Endodermal cell (in vitro differentiated cells): Measurements from ENCODE around the gene RPE65. TPM values are rescaled to one million over a fixed set of nuclear protein-coding genes. Genes with fewer than 3 reads are reported as not detected.

Experiments
- DNase-seq: peaks from one replicate; pipeline ENCODE4 v3.0.0-alpha.2; 2017
- H3K27ac ChIP-seq: 2 replicates; pipeline ENCODE4 v1.5.1; 2013; ENCODE audit warnings: mild to moderate bottlenecking, low read depth, low read length, moderate library complexity
- H3K27me3 ChIP-seq: 2 replicates; pipeline ENCODE4 v1.6.1; 2013; ENCODE audit warnings: mild to moderate bottlenecking, low read length, moderate library complexity; ENCODE audit not compliant: insufficient read depth, control insufficient read depth, poor library complexity, severe bottlenecking
- H3K36me3 ChIP-seq: 2 replicates; pipeline ENCODE4 v1.7.0; 2013; ENCODE audit warnings: mild to moderate bottlenecking, low read length, moderate library complexity; ENCODE audit not compliant: control insufficient read depth, insufficient read depth
- H3K4me1 ChIP-seq: one replicate; pipeline ENCODE4 v1.7.0; 2013; ENCODE audit warnings: low read length; ENCODE audit not compliant: control insufficient read depth, insufficient read depth
- H3K4me3 ChIP-seq: 2 replicates; pipeline ENCODE4 v1.5.1; 2013; ENCODE audit warnings: mild to moderate bottlenecking, low read length, moderate library complexity
- H3K9ac ChIP-seq: 2 replicates; pipeline ENCODE4 v1.6.1; 2013; ENCODE audit warnings: mild to moderate bottlenecking, low read length, moderate library complexity; ENCODE audit not compliant: poor library complexity, severe bottlenecking; ENCODE audit errors: extremely low read depth
- H3K9me3 ChIP-seq: 2 replicates; pipeline ENCODE4 v1.6.1; 2013; ENCODE audit warnings: mild to moderate bottlenecking, low read length, moderate library complexity; ENCODE audit not compliant: control insufficient read depth
- H3K27ac Mint-ChIP-seq: 2 replicates; pipeline ENCODE4 v1.8.0; 2020; ENCODE audit warnings: mixed read lengths
- H3K27me3 Mint-ChIP-seq: 2 replicates; pipeline ENCODE4 v1.8.0; 2021; ENCODE audit warnings: mild to moderate bottlenecking, mixed read lengths; ENCODE audit not compliant: insufficient read depth
- H3K36me3 Mint-ChIP-seq: 2 replicates; pipeline ENCODE4 v1.8.0; 2020; ENCODE audit warnings: low read depth, mixed read lengths
- H3K4me1 Mint-ChIP-seq: 2 replicates; pipeline ENCODE4 v1.8.0; 2020; ENCODE audit warnings: mixed read lengths
- H3K4me3 Mint-ChIP-seq: 2 replicates; pipeline ENCODE4 v1.8.0; 2020; ENCODE audit warnings: mild to moderate bottlenecking, moderate library complexity, mixed read lengths
- H3K9me3 Mint-ChIP-seq: 2 replicates; pipeline ENCODE4 v1.8.0; 2020; ENCODE audit warnings: mild to moderate bottlenecking, mixed read lengths
- CTCF ChIP-seq: fragments of 200-600 bp; sonication (generic); conservative IDR thresholded peaks from 2 replicates; pipeline ENCODE4 v1.5.0; 2021; ENCODE audit warnings: antibody characterized with exemption, mild to moderate bottlenecking
- WGBS, 2 experiments: methylation state at CpG; one replicate each; pipeline versions ENCODE4 v1.1.5 to v1.1.7; 2013; ENCODE audit warnings: missing lambda C conversion rate in 2 of 2, mixed read lengths in 1 of 2; ENCODE audit not compliant: insufficient coverage in 1 of 2, insufficient read length in 1 of 2; 5-methylcytosine and 5-hydroxymethylcytosine counted together
- total RNA-seq, 2 donors: library from RNA; stranded (reverse); fragmentation: NEBNext Ultra II Directional in 1 of 2; extraction: Animal tissue kit (Norgen Biotek cat#: 25700) in 1 of 2; gene quantifications; 2 replicates in 1 of 2; 3 replicates in 1 of 2; pipeline ENCODE4 v1.2.1, GENCODE V29; 2021

Gene RPE65
- total RNA-seq, 2 donors from 2014 or later: not detected

- no peak overlapping the region for H3K27ac ChIP-seq
- no peak overlapping the region for H3K9ac ChIP-seq
- Mint-ChIP-seq H3K36me3 (no peaks in the 10 kb centered on the region), H3K27me3 (no peaks in the 10 kb centered on the region), H3K4me1 (no peaks in the 10 kb centered on the region), H3K27ac (peak overlapping the region; percentile 0), H3K4me3 (no peak overlapping the region), H3K9me3 (no peaks in the 10 kb centered on the region)
- H3K27me3 ChIP-seq: no peaks in the 10 kb centered on the region
- no peaks in the 10 kb centered on the region for H3K4me1 ChIP-seq
- no peak overlapping the region for H3K4me3 ChIP-seq
- no peak for DNase-seq
- H3K36me3 ChIP-seq: peaks cover 16% of the 10 kb centered on the region
- TF ChIP-seq CTCF: no peak
- no peaks in the 10 kb centered on the region for H3K9me3 ChIP-seq
Observed at GRCh38 chr1:68473060-68473459, 23.3 kb upstream of the RPE65 start.

GRCh38 chr1:68470388-68470970, 20.7 kb upstream of the RPE65 start:
- no peaks in the 10 kb centered on the region for H3K27me3 ChIP-seq
- peak; percentile 78 for TF ChIP-seq CTCF
- Mint-ChIP-seq H3K4me3 (no peak overlapping the region), H3K27ac (no peak overlapping the region), H3K27me3 (no peaks in the 10 kb centered on the region), H3K9me3 (no peaks in the 10 kb centered on the region), H3K36me3 (no peaks in the 10 kb centered on the region), H3K4me1 (no peaks in the 10 kb centered on the region)
- no peak for DNase-seq
- H3K4me1 ChIP-seq: no peaks in the 10 kb centered on the region
- no peak overlapping the region for H3K27ac ChIP-seq
- H3K9ac ChIP-seq: no peak overlapping the region
- 60 to 93% methylated on average over 1 to 2 of the region's 2 CpGs for WGBS, 2 experiments
- no peak overlapping the region for H3K4me3 ChIP-seq
- H3K36me3 ChIP-seq: peaks cover 2% of the 10 kb centered on the region
- no peaks in the 10 kb centered on the region for H3K9me3 ChIP-seq

GRCh38 chr1:68464891-68465290, 15.1 kb upstream of the RPE65 start:
- H3K9me3 ChIP-seq: peaks cover 19% of the 10 kb centered on the region
- no peak for TF ChIP-seq CTCF
- Mint-ChIP-seq H3K27ac (no peak overlapping the region), H3K36me3 (no peaks in the 10 kb centered on the region), H3K9me3 (peaks cover 10% of the 10 kb centered on the region), H3K4me1 (peaks cover 8% of the 10 kb centered on the region), H3K4me3 (no peak overlapping the region), H3K27me3 (no peaks in the 10 kb centered on the region)
- peak; percentile 76 for DNase-seq
- H3K36me3 ChIP-seq: no peaks in the 10 kb centered on the region
- 8 to 28% methylated on average over 3 to 6 of the region's 6 CpGs for WGBS, 2 experiments
- H3K4me1 ChIP-seq: no peaks in the 10 kb centered on the region
- H3K27me3 ChIP-seq: no peaks in the 10 kb centered on the region
- no peak overlapping the region for H3K4me3 ChIP-seq
- peak overlapping the region; percentile 31 for H3K27ac ChIP-seq
- no peak overlapping the region for H3K9ac ChIP-seq
